WTC11 (cell line): Measurements from ENCODE around the gene PRKAG2. TPM values are rescaled to one million over a fixed set of nuclear protein-coding genes. Genes with fewer than 3 reads are reported as not detected.
A peak's percentile ranks its signal among the peaks of the same experiment; 100 is the strongest.

Source experiments
- ATAC-seq: fragments of 200-7000 bp; cut with Tn5 transposase; 2 replicates; pipeline ENCODE4 v1.10.0; 2021; ENCODE audit warnings: mild to moderate bottlenecking, moderate library complexity
- CTCF ChIA-PET: fragments of 300-600 bp; sonication (Branson Sonifier 250); formaldehyde crosslinking; loops from one replicate; lab custom pipeline; 2021; ENCODE audit warnings: antibody characterized with exemption; lab: Charles Lee
- POLR2A ChIA-PET: fragments of 350-600 bp; sonication (Branson Sonifier 250); formaldehyde crosslinking; loops from one replicate; lab custom pipeline; 2021; ENCODE audit warnings: antibody characterized with exemption; lab: Charles Lee
- DNase-seq: peaks from one replicate; pipeline ENCODE4 v3.0.0; 2021; ENCODE audit warnings: low spot score
- H3K27ac Mint-ChIP-seq: 2 replicates; pipeline ENCODE4 v1.8.0; 2021; ENCODE audit warnings: mixed read lengths
- H3K27me3 Mint-ChIP-seq: 2 replicates; pipeline ENCODE4 v1.8.0; 2021; ENCODE audit warnings: low read depth, mild to moderate bottlenecking, moderate library complexity, mixed read lengths
- H3K36me3 Mint-ChIP-seq: 2 replicates; pipeline ENCODE4 v1.8.0; 2021; ENCODE audit warnings: mixed read lengths
- H3K4me1 Mint-ChIP-seq: 2 replicates; pipeline ENCODE4 v1.8.0; 2022; ENCODE audit warnings: mixed read lengths
- H3K4me3 Mint-ChIP-seq: 2 replicates; pipeline ENCODE4 v1.8.0; 2021; ENCODE audit warnings: mild to moderate bottlenecking, moderate library complexity, mixed read lengths
- H3K9me3 Mint-ChIP-seq: 2 replicates; pipeline ENCODE4 v1.8.0; 2021; ENCODE audit warnings: mixed read lengths
- ATF2 ChIP-seq: sonication (generic); formaldehyde crosslinking; IDR thresholded peaks from 2 replicates; pipeline ENCODE4 v1.8.1; 2022; ENCODE audit warnings: low read depth, missing genetic modification reagents, borderline replicate concordance
- ELF4 ChIP-seq: sonication (generic); formaldehyde crosslinking; IDR thresholded peaks from 2 replicates; pipeline ENCODE4 v1.8.1; 2022; ENCODE audit warnings: low read depth, mild to moderate bottlenecking, moderate library complexity, missing genetic modification reagents
- ESRRA ChIP-seq: sonication (generic); formaldehyde crosslinking; IDR thresholded peaks from 2 replicates; pipeline ENCODE4 v1.8.1; 2022; ENCODE audit warnings: mild to moderate bottlenecking, missing genetic modification reagents, borderline replicate concordance
- FOXP1 ChIP-seq: sonication (generic); formaldehyde crosslinking; IDR thresholded peaks from 2 replicates; pipeline ENCODE4 v1.8.0; 2022; ENCODE audit warnings: missing genetic modification reagents, mild to moderate bottlenecking, moderate library complexity, borderline replicate concordance
- IRF2 ChIP-seq: sonication (generic); formaldehyde crosslinking; IDR thresholded peaks from 2 replicates; pipeline ENCODE4 v1.8.0; 2022; ENCODE audit warnings: low read depth, missing genetic modification reagents, borderline replicate concordance
- JAZF1 ChIP-seq: fragments of 250-450 bp; sonication (Bioruptor Pico); IDR thresholded peaks from 2 replicates; pipeline ENCODE4 v1.9.0; 2021; ENCODE audit warnings: moderate library complexity, mild to moderate bottlenecking, inconsistent platforms
- MAX ChIP-seq: sonication (generic); formaldehyde crosslinking; IDR thresholded peaks from 2 replicates; pipeline ENCODE4 v1.8.0; 2022; ENCODE audit warnings: mild to moderate bottlenecking, missing genetic modification reagents
- MLX ChIP-seq: sonication (generic); formaldehyde crosslinking; IDR thresholded peaks from 2 replicates; pipeline ENCODE4 v1.8.1; 2023; ENCODE audit warnings: mild to moderate bottlenecking, missing genetic modification reagents, moderate library complexity
- MXD4 ChIP-seq: fragments of 250-450 bp; sonication (Bioruptor Pico); IDR thresholded peaks from 2 replicates; pipeline ENCODE4 v1.8.0; 2021; ENCODE audit warnings: mild to moderate bottlenecking, moderate library complexity, borderline replicate concordance
- NR1H2 ChIP-seq: sonication (generic); formaldehyde crosslinking; IDR thresholded peaks from 2 replicates; pipeline ENCODE4 v1.9.0; 2021; ENCODE audit warnings: mild to moderate bottlenecking, moderate library complexity, missing genetic modification reagents
- NR3C1 ChIP-seq: sonication (generic); formaldehyde crosslinking; conservative IDR thresholded peaks from 2 replicates; pipeline ENCODE4 v1.8.1; 2023; ENCODE audit warnings: low read depth, mild to moderate bottlenecking, missing genetic modification reagents
- PRDM15 ChIP-seq: sonication (generic); formaldehyde crosslinking; IDR thresholded peaks from 2 replicates; pipeline ENCODE4 v1.8.0; 2022; ENCODE audit warnings: missing genetic modification reagents
- TCF7 ChIP-seq: sonication (generic); formaldehyde crosslinking; IDR thresholded peaks from 2 replicates; pipeline ENCODE4 v1.8.0; 2022; ENCODE audit warnings: mild to moderate bottlenecking, low read depth, missing genetic modification reagents, moderate library complexity
- TP53 ChIP-seq: sonication (generic); formaldehyde crosslinking; IDR thresholded peaks from 2 replicates; pipeline ENCODE4 v1.8.1; 2023; ENCODE audit warnings: mild to moderate bottlenecking, missing genetic modification reagents
- USF2 ChIP-seq: sonication (generic); formaldehyde crosslinking; IDR thresholded peaks from 2 replicates; pipeline ENCODE4 v1.8.1; 2023; ENCODE audit warnings: mild to moderate bottlenecking, missing genetic modification reagents, moderate library complexity
- ZBTB21 ChIP-seq: sonication (generic); formaldehyde crosslinking; IDR thresholded peaks from 2 replicates; pipeline ENCODE4 v1.8.1; 2023; ENCODE audit warnings: mild to moderate bottlenecking, missing genetic modification reagents, borderline replicate concordance
- total RNA-seq: library from RNA; stranded (reverse); gene quantifications from 3 replicates; pipeline ENCODE4 v1.2.3, GENCODE V29; 2021
- TF ChIP-seq, protein P1 (sequence below): sonication (generic); formaldehyde crosslinking; IDR thresholded peaks from 2 replicates; pipeline ENCODE4 v1.8.0; 2022; ENCODE audit warnings: mild to moderate bottlenecking, missing genetic modification reagents

Gene PRKAG2
- total RNA-seq, 1 experiment from 2014 or later, result 20.3 TPM

- TF ChIP-seq MAX (CRISPR knock-in tag) (no peak), USF2 (CRISPR knock-in tag) (no peak), MLX (CRISPR knock-in tag) (no peak), TP53 (CRISPR knock-in tag) (no peak)
- TF ChIP-seq, all 79 proteins: peak for 0
Measured at GRCh38 chr7:151736403-151736909, 140.5 kb downstream of the PRKAG2 start (continued).

- Mint-ChIP-seq H3K4me3 (peak overlapping the region; percentile 25; the same call in 1 of the 2 replicates), H3K9me3 (peaks cover 16% of the 10 kb centered on the region), H3K36me3 (peaks cover 15% of the 10 kb centered on the region), H3K4me1 (peaks cover 24% of the 10 kb centered on the region), H3K27me3 (no peaks in the 10 kb centered on the region; the same call in 1 of the 2 replicates), H3K27ac (no peak overlapping the region)
- ChIA-PET CTCF (interaction anchor here (0.5 to 2.8 kb wide), 25 partner anchors 10 to 757 kb away, joined by 3 to 23 read pairs (median 4); partner anchors contain the start of gene RHEB), POLR2A (no interaction called here)
- DNase-seq (no peak), ATAC-seq (peak; percentile 43)
- no peak for TF ChIP-seq FOXP1 (CRISPR knock-in tag)
- no peak for TF ChIP-seq ZBTB21 (CRISPR knock-in tag)
- no peak for TF ChIP-seq PRDM15 (CRISPR knock-in tag)
- TF ChIP-seq JAZF1, result no peak
- TF ChIP-seq MAX (CRISPR knock-in tag), result 0 out of 2 replicates have a peak, but pooled peaks have one; percentile 23
- no peak for TF ChIP-seq TCF7
- no peak for TF ChIP-seq ATF2
- TF ChIP-seq, protein P1, sequence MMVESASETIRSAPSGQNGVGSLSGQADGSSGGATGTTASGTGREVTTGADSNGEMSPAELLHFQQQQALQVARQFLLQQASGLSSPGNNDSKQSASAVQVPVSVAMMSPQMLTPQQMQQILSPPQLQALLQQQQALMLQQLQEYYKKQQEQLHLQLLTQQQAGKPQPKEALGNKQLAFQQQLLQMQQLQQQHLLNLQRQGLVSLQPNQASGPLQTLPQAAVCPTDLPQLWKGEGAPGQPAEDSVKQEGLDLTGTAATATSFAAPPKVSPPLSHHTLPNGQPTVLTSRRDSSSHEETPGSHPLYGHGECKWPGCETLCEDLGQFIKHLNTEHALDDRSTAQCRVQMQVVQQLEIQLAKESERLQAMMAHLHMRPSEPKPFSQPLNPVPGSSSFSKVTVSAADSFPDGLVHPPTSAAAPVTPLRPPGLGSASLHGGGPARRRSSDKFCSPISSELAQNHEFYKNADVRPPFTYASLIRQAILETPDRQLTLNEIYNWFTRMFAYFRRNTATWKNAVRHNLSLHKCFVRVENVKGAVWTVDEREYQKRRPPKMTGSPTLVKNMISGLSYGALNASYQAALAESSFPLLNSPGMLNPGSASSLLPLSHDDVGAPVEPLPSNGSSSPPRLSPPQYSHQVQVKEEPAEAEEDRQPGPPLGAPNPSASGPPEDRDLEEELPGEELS (CRISPR knock-in tag), result no peak
- TF ChIP-seq ELF4 (CRISPR knock-in tag), result no peak
- no peak for TF ChIP-seq NR1H2 (CRISPR knock-in tag)
- TF ChIP-seq ESRRA (CRISPR knock-in tag), result 0 out of 2 replicates have a peak, but pooled peaks have one; percentile 39
- TF ChIP-seq MXD4 (CRISPR knock-in tag), result no peak
- TF ChIP-seq USF2 (CRISPR knock-in tag), result no peak
- TF ChIP-seq TP53 (CRISPR knock-in tag), result no peak
- no peak for TF ChIP-seq NR3C1 (CRISPR knock-in tag)
- TF ChIP-seq IRF2 (CRISPR knock-in tag), result no peak
Measured at GRCh38 chr7:151735851-151736402, 141.0 kb downstream of the PRKAG2 start.
